H1 (cell line): ENCODE data around the gene POU2F1.

Source experiments
- CBX5 ChIP-seq: fragments of 300-800, 300-1000 bp; sonication (generic); IDR thresholded peaks from 2 replicates; pipeline ENCODE4 v1.7.1; 2016; ENCODE audit warnings: antibody characterized with exemption, low read length, low read depth
- CTCF ChIP-seq, 3 experiments: IDR thresholded peaks; 1 replicate in 2 of 3; 2 replicates in 1 of 3; pipeline versions ENCODE4 v1.5.1 to v1.6.1; 2011; ENCODE audit warnings: low read length in 3 of 3, mild to moderate bottlenecking in 3 of 3, inconsistent platforms in 2 of 3, low read depth in 1 of 3, moderate library complexity in 1 of 3; ENCODE audit not compliant: insufficient read depth in 1 of 3; ENCODE audit errors: control extremely low read depth in 1 of 3
- EGR1 ChIP-seq: IDR thresholded peaks from 2 replicates; pipeline ENCODE4 v1.6.1; 2011; ENCODE audit warnings: low read depth, low read length, borderline replicate concordance
- MAFK ChIP-seq: IDR thresholded peaks from 2 replicates; pipeline ENCODE4 v1.6.1; 2012; ENCODE audit warnings: low read depth, mild to moderate bottlenecking, improper control_type of control experiment, low read length
- POLR2AphosphoS5 ChIP-seq: IDR thresholded peaks from 2 replicates; pipeline ENCODE4 v1.6.1; 2011; ENCODE audit warnings: low read depth, low read length
- SP2 ChIP-seq: IDR thresholded peaks from 2 replicates; pipeline ENCODE4 v1.6.1; 2012; ENCODE audit warnings: mild to moderate bottlenecking, low read length, inconsistent platforms

GRCh38 chr1:167208624-167208976 is 12.1 kb upstream of the POU2F1 start:
- TF ChIP-seq MAFK = no peak
- TF ChIP-seq SP2 = no peak
- TF ChIP-seq CBX5 = no peak
- no peak for TF ChIP-seq EGR1
- TF ChIP-seq CTCF (IDR thresholded peaks at IDR 0.05; ENCODE audit: control extremely low read depth in 1 of 3, insufficient read depth in 1 of 3, low read depth in 1 of 3, low read length in 3 of 3) = no peak
- TF ChIP-seq POLR2AphosphoS5 = no peak
